OCI-LY3 (cell line): Measurements from ENCODE around the gene KCNJ8.

Experiments used
- H2AFZ ChIP-seq: fragments of 200-600, 300-600 bp; shearing (Covaris generic); 2 replicates; pipeline ENCODE4 v1.6.0; 2014; ENCODE audit warnings: antibody characterized with exemption, low read depth, low read length
- H3K27ac ChIP-seq: fragments of 200-600, 300-600 bp; sonication (generic); 2 replicates; pipeline ENCODE4 v1.5.1; 2014; ENCODE audit warnings: mild to moderate bottlenecking, low read length, moderate library complexity, mixed read lengths
- H3K27me3 ChIP-seq: fragments of 200-600, 300-600 bp; sonication (generic); 2 replicates; pipeline ENCODE4 v1.6.1; 2014; ENCODE audit warnings: low read depth, low read length, mixed read lengths
- H3K36me3 ChIP-seq: fragments of 200-600, 300-600 bp; sonication (generic); replicated peaks from 2 replicates; pipeline ENCODE3; 2014; ENCODE audit warnings: low read depth, low read length, mixed read lengths
- H3K4me1 ChIP-seq: fragments of 300-600, 200-600 bp; sonication (generic); 2 replicates; pipeline ENCODE4 v1.6.1; 2014; ENCODE audit warnings: low read length, mixed read lengths
- H3K4me2 ChIP-seq: fragments of 200-600, 300-600 bp; sonication (generic); 2 replicates; pipeline ENCODE4 v1.6.1; 2014; ENCODE audit warnings: low read length, mixed read lengths
- H3K4me3 ChIP-seq: fragments of 300-600, 200-600 bp; sonication (generic); 2 replicates; pipeline ENCODE4 v1.5.1; 2014; ENCODE audit warnings: antibody characterized with exemption, mild to moderate bottlenecking, low read length, moderate library complexity
- H3K79me2 ChIP-seq: fragments of 300-600, 200-600 bp; shearing (Covaris generic); 2 replicates; pipeline ENCODE4 v1.6.1; 2014; ENCODE audit warnings: mild to moderate bottlenecking, low read length, mixed read lengths
- H3K9ac ChIP-seq: fragments of 300-600, 200-600 bp; shearing (Covaris generic); 2 replicates; pipeline ENCODE4 v1.6.0; 2014; ENCODE audit warnings: mild to moderate bottlenecking, low read length, moderate library complexity
- H3K9me3 ChIP-seq: fragments of 200-600, 300-600 bp; shearing (Covaris generic); 2 replicates; pipeline ENCODE4 v1.6.1; 2014; ENCODE audit warnings: low read length, mixed read lengths; ENCODE audit not compliant: insufficient read depth
- H4K20me1 ChIP-seq: fragments of 200-600, 300-600 bp; sonication (generic); 2 replicates; pipeline ENCODE4 v1.6.1; 2016; ENCODE audit warnings: low read length, mixed read lengths; ENCODE audit not compliant: insufficient read depth
- EZH2phosphoT487 ChIP-seq: fragments of 200-600 bp; shearing (Covaris generic); IDR thresholded peaks from 2 replicates; pipeline ENCODE4 v1.6.1; 2018; ENCODE audit warnings: antibody characterized with exemption, mixed run types, low read depth
- TF ChIP-seq, protein P1 (sequence below): fragments of 200-600, 300-600 bp; sonication (generic); IDR thresholded peaks from 2 replicates; pipeline ENCODE4 v1.5.1; 2014; ENCODE audit warnings: antibody characterized with exemption, low read length, low read depth

The KCNJ8 gene

DNA sequence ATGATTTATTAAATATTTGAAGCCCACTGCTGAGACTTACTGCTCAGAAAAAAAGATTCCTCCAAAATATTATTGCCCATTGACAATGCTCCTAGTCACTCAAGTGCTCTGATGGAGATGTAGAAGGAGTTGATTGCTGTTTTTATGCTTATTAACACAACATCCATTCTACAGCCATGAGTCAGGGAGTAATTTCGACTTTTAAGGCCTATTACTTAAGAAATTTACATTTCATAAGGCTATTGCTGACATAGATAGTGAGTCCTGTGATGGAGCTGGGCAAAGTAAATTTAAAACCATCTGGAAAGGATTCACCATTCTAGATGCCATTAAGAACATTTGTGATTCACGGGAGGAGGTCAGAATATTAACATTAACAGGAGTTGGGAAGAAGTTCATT lies 5.2 kb downstream of the KCNJ8 start:
- no peaks in the 10 kb centered on the region for H3K9me3 ChIP-seq
- H3K36me3 ChIP-seq: no peaks in the 10 kb centered on the region
- no peak overlapping the region for H3K9ac ChIP-seq
- H3K4me3 ChIP-seq: no peak overlapping the region
- no peak overlapping the region for H3K4me2 ChIP-seq
- TF ChIP-seq, protein P1, sequence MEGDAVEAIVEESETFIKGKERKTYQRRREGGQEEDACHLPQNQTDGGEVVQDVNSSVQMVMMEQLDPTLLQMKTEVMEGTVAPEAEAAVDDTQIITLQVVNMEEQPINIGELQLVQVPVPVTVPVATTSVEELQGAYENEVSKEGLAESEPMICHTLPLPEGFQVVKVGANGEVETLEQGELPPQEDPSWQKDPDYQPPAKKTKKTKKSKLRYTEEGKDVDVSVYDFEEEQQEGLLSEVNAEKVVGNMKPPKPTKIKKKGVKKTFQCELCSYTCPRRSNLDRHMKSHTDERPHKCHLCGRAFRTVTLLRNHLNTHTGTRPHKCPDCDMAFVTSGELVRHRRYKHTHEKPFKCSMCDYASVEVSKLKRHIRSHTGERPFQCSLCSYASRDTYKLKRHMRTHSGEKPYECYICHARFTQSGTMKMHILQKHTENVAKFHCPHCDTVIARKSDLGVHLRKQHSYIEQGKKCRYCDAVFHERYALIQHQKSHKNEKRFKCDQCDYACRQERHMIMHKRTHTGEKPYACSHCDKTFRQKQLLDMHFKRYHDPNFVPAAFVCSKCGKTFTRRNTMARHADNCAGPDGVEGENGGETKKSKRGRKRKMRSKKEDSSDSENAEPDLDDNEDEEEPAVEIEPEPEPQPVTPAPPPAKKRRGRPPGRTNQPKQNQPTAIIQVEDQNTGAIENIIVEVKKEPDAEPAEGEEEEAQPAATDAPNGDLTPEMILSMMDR: no peak
- no peak for TF ChIP-seq EZH2phosphoT487
- H3K27ac ChIP-seq: no peak overlapping the region
- H3K27me3 ChIP-seq: no peaks in the 10 kb centered on the region
- no peaks in the 10 kb centered on the region for H3K79me2 ChIP-seq
- no peak overlapping the region for H2AFZ ChIP-seq
- H4K20me1 ChIP-seq: no peaks in the 10 kb centered on the region
- H3K4me1 ChIP-seq: peaks cover 25% of the 10 kb centered on the region

DNA sequence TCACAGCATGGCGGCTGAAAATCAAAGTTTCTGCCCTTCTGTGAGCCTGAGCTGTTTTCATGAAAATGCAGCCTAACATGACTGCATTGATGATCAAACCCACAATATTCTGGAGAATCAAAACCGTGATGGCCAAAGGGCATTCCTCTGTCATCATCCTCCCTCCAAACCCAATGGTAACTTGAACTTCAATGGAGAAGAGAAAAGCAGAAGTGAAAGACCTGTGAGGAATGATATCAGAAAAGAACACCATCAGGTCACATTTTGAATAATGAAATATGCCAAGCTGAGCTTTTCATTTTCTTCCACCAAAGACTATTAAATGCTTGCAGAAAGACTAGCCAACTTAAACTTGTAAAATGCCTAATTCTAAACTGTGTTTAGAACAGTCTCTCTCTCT lies 8.1 kb downstream of the KCNJ8 start:
- no peaks in the 10 kb centered on the region for H3K27me3 ChIP-seq
- H3K27ac ChIP-seq: no peak overlapping the region
- H3K4me3 ChIP-seq: no peak overlapping the region
- H3K9ac ChIP-seq: no peak overlapping the region
- no peak overlapping the region for H3K4me2 ChIP-seq
- no peaks in the 10 kb centered on the region for H3K9me3 ChIP-seq
- no peaks in the 10 kb centered on the region for H3K36me3 ChIP-seq
- H3K4me1 ChIP-seq: peaks cover 30% of the 10 kb centered on the region
- TF ChIP-seq, protein P1: no peak
- TF ChIP-seq EZH2phosphoT487: no peak
- no peaks in the 10 kb centered on the region for H3K79me2 ChIP-seq
- no peak overlapping the region for H2AFZ ChIP-seq
- H4K20me1 ChIP-seq: no peaks in the 10 kb centered on the region

DNA sequence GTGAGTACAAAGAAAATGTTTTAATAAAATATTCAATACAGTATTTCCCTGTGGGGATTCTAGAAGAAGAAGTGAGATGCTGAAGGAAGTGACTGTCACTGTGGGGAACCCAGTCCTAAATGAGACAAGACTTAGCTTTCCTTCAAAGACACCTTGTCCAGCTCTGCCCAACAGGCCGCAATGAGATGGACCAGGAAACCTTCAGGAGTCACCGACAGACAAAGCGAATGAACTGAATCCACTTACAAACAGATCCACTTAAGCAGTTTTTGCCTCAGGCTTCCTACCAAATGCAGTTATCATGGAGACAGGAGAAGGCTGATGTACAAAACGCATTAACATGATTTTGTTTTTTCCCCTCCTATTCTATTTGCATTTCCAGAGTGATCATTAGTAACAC lies 9.6 kb downstream of the KCNJ8 start:
- peaks cover 30% of the 10 kb centered on the region for H3K4me1 ChIP-seq
- no peaks in the 10 kb centered on the region for H3K9me3 ChIP-seq
- no peak overlapping the region for H2AFZ ChIP-seq
- H3K4me3 ChIP-seq: no peak overlapping the region
- no peaks in the 10 kb centered on the region for H3K27me3 ChIP-seq
- peak overlapping the region; percentile 37; the same call in 1 of the 2 replicates for H3K27ac ChIP-seq
- no peaks in the 10 kb centered on the region for H4K20me1 ChIP-seq
- TF ChIP-seq EZH2phosphoT487: no peak
- TF ChIP-seq, protein P1: no peak
- no peaks in the 10 kb centered on the region for H3K36me3 ChIP-seq
- peak overlapping the region; percentile 36 for H3K4me2 ChIP-seq
- H3K9ac ChIP-seq: no peak overlapping the region
- H3K79me2 ChIP-seq: no peaks in the 10 kb centered on the region

DNA sequence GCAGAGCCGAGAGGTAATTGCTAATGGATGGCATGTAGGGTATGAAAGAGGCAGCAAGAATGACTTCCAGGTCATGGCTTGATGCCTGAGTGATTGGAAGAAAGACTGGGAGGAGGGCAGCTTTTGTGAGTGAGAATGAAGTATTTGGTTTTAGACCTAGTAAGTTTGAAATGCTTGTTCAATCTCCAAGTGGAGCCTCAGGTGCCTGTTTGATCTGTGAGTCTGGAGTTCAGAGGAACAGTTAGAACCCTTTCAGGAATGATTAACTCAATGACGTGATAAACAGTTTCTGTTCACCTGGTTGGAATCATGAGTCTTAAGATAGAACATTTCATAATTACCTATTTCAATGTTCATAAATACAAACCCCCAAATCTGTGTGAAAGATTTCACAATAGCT lies 10.4 kb downstream of the KCNJ8 start:
- no peak overlapping the region for H3K9ac ChIP-seq
- no peak overlapping the region; the same call in 1 of the 2 replicates for H3K4me2 ChIP-seq
- H3K4me1 ChIP-seq: peaks cover 30% of the 10 kb centered on the region
- no peak overlapping the region for H2AFZ ChIP-seq
- H3K27me3 ChIP-seq: no peaks in the 10 kb centered on the region
- no peaks in the 10 kb centered on the region for H3K9me3 ChIP-seq
- no peaks in the 10 kb centered on the region for H3K36me3 ChIP-seq
- TF ChIP-seq, protein P1: no peak
- no peak for TF ChIP-seq EZH2phosphoT487
- H3K27ac ChIP-seq: no peak overlapping the region
- H3K79me2 ChIP-seq: no peaks in the 10 kb centered on the region
- no peaks in the 10 kb centered on the region for H4K20me1 ChIP-seq
- no peak overlapping the region for H3K4me3 ChIP-seq
